ENCODE results near the gene EML6.

GRCh38 chr2:54902763-54903162 is 179.3 kb downstream of the EML6 start:
- no peak for TF ChIP-seq EGR1 (IDR thresholded peaks at IDR 0.05; ENCODE audit: low read depth)
- no peak for TF ChIP-seq CTCF (IDR thresholded peaks at IDR 0.05 in 2 of 3, conservative IDR thresholded peaks at IDR 0.05 in 1 of 3; ENCODE audit: borderline replicate concordance in 1 of 3, insufficient read depth in 1 of 3, low read depth in 2 of 3, low read length in 2 of 3)
- no peak for TF ChIP-seq POLR2A (IDR thresholded peaks at IDR 0.05; ENCODE audit: borderline replicate concordance, extremely low read depth, insufficient read depth, insufficient read length)
- TF ChIP-seq EZH2 (IDR thresholded peaks at IDR 0.05) = no peak
- TF ChIP-seq POLR2AphosphoS5 (IDR thresholded peaks at IDR 0.05; ENCODE audit: low read depth, low read length) = no peak
- no peak for TF ChIP-seq RAD21 (IDR thresholded peaks at IDR 0.05; ENCODE audit: low read depth)
- no peak for TF ChIP-seq REST (IDR thresholded peaks at IDR 0.05; ENCODE audit: low read depth)
- no peak for TF ChIP-seq SRF (IDR thresholded peaks at IDR 0.05; ENCODE audit: low read depth)
- TF ChIP-seq, protein P1, sequence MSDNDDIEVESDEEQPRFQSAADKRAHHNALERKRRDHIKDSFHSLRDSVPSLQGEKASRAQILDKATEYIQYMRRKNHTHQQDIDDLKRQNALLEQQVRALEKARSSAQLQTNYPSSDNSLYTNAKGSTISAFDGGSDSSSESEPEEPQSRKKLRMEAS (IDR thresholded peaks at IDR 0.05) = no peak

Measured in HCT116 (cell line).